Measurements from ENCODE around the gene CHST14. TPM values are rescaled to one million over a fixed set of nuclear protein-coding genes. Genes with fewer than 3 reads are reported as not detected.

The CHST14 gene
- total and polyA plus RNA-seq, 2 donors (not counting 1 experiment from before 2014, with no cell fraction given) = 7.4 to 18.8 TPM

DNA sequence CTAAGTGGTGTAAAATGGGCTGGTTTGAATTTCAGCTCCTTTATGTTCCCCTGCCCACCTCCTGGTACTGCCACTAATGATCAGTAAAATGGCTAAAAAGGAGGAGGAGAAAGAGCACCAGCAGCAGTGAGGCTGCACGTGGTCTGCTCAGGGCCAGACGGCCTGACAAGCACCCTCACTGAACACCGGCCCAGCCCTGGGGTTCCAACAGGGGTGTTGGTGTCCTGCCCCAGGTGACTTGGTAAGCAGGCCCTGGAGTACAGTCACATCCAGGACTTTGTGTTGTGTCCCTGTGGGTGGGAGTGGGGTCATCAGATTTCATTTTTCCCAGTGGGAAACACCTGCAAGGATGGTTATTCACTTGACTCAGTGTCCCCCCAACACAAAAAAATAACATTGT is 24.6 kb upstream of the CHST14 start:
- H3K36me3 ChIP-seq (ENCODE audit: control insufficient read depth, insufficient read depth, low read length) = no peaks in the 10 kb centered on the region
- H3K4me2 ChIP-seq (ENCODE audit: extremely low read depth, insufficient read depth, low read length) = no peak overlapping the region
- no peak for DNase-seq (ENCODE audit: low read depth in 2 of 2)
- peaks cover 8% of the 10 kb centered on the region for H3K4me1 ChIP-seq (ENCODE audit: control insufficient read depth, extremely low read depth, insufficient read depth, low read length)
- H3K9ac ChIP-seq (ENCODE audit: insufficient read depth, low read length) = no peak overlapping the region
- no peak overlapping the region for H3K4me3 ChIP-seq (replicated peaks in 1 of 4; ENCODE audit: control extremely low read depth in 1 of 4, insufficient read depth in 1 of 4, low read depth in 3 of 4, low read length in 4 of 4)
- H2AFZ ChIP-seq (ENCODE audit: low read length) = no peak overlapping the region
- no peak overlapping the region for H3K27ac ChIP-seq (ENCODE audit: insufficient read depth, low read length)
- H3K79me2 ChIP-seq (ENCODE audit: control insufficient read depth, insufficient read depth, low read length) = peaks cover 10% of the 10 kb centered on the region
- H3K27me3 ChIP-seq (ENCODE audit: control insufficient read depth, insufficient read depth, low read length) = no peaks in the 10 kb centered on the region
- TF ChIP-seq, protein P1, sequence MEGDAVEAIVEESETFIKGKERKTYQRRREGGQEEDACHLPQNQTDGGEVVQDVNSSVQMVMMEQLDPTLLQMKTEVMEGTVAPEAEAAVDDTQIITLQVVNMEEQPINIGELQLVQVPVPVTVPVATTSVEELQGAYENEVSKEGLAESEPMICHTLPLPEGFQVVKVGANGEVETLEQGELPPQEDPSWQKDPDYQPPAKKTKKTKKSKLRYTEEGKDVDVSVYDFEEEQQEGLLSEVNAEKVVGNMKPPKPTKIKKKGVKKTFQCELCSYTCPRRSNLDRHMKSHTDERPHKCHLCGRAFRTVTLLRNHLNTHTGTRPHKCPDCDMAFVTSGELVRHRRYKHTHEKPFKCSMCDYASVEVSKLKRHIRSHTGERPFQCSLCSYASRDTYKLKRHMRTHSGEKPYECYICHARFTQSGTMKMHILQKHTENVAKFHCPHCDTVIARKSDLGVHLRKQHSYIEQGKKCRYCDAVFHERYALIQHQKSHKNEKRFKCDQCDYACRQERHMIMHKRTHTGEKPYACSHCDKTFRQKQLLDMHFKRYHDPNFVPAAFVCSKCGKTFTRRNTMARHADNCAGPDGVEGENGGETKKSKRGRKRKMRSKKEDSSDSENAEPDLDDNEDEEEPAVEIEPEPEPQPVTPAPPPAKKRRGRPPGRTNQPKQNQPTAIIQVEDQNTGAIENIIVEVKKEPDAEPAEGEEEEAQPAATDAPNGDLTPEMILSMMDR (conservative IDR thresholded peaks at IDR 0.05 in 1 of 2, IDR thresholded peaks at IDR 0.05 in 1 of 2; ENCODE audit: low read depth in 1 of 2, low read length in 2 of 2) = no peak
- no peak for TF ChIP-seq EZH2 (IDR thresholded peaks at IDR 0.05; ENCODE audit: low read length, missing control alignments)
- H4K20me1 ChIP-seq (ENCODE audit: control insufficient read depth, extremely low read depth, insufficient read depth, low read length) = peaks cover 3% of the 10 kb centered on the region
- no peaks in the 10 kb centered on the region for H3K9me3 ChIP-seq (ENCODE audit: control insufficient read depth, insufficient read depth, low read depth, low read length)

GRCh38 chr15:40448354-40448753 is 22.4 kb upstream of the CHST14 start:
- Histone ChIP-seq H3K27me3 (ENCODE audit: control insufficient read depth, insufficient read depth, low read length) (no peaks in the 10 kb centered on the region), H3K79me2 (ENCODE audit: control insufficient read depth, insufficient read depth, low read length) (peaks cover 4% of the 10 kb centered on the region), H3K4me1 (ENCODE audit: control insufficient read depth, extremely low read depth, insufficient read depth, low read length) (peaks cover 8% of the 10 kb centered on the region), H3K4me2 (ENCODE audit: extremely low read depth, insufficient read depth, low read length) (no peak overlapping the region), H3K4me3 (replicated peaks in 1 of 4; ENCODE audit: control extremely low read depth in 1 of 4, insufficient read depth in 1 of 4, low read depth in 3 of 4, low read length in 4 of 4) (no peak overlapping the region), H3K9ac (ENCODE audit: insufficient read depth, low read length) (no peak overlapping the region), H3K9me3 (ENCODE audit: control insufficient read depth, insufficient read depth, low read depth, low read length) (no peaks in the 10 kb centered on the region), H4K20me1 (ENCODE audit: control insufficient read depth, extremely low read depth, insufficient read depth, low read length) (no peaks in the 10 kb centered on the region), H3K27ac (ENCODE audit: insufficient read depth, low read length) (no peak overlapping the region), H3K36me3 (ENCODE audit: control insufficient read depth, insufficient read depth, low read length) (no peaks in the 10 kb centered on the region), H2AFZ (ENCODE audit: low read length) (no peak overlapping the region)
- TF ChIP-seq EZH2 (IDR thresholded peaks at IDR 0.05; ENCODE audit: low read length, missing control alignments) = no peak
- TF ChIP-seq, protein P1 (conservative IDR thresholded peaks at IDR 0.05 in 1 of 2, IDR thresholded peaks at IDR 0.05 in 1 of 2; ENCODE audit: low read depth in 1 of 2, low read length in 2 of 2) = no peak
- DNase-seq (ENCODE audit: low read depth in 2 of 2) = no peak

GRCh38 chr15:40449275-40449674 is 21.5 kb upstream of the CHST14 start:
- TF ChIP-seq EZH2 (IDR thresholded peaks at IDR 0.05; ENCODE audit: low read length, missing control alignments) = no peak
- TF ChIP-seq, protein P1 (conservative IDR thresholded peaks at IDR 0.05 in 1 of 2, IDR thresholded peaks at IDR 0.05 in 1 of 2; ENCODE audit: low read depth in 1 of 2, low read length in 2 of 2) = no peak
- H3K4me3 ChIP-seq (replicated peaks in 1 of 4; ENCODE audit: control extremely low read depth in 1 of 4, insufficient read depth in 1 of 4, low read depth in 3 of 4, low read length in 4 of 4) = no peak overlapping the region
- H3K27ac ChIP-seq (ENCODE audit: insufficient read depth, low read length) = no peak overlapping the region
- no peaks in the 10 kb centered on the region for H3K9me3 ChIP-seq (ENCODE audit: control insufficient read depth, insufficient read depth, low read depth, low read length)
- no peaks in the 10 kb centered on the region for H3K36me3 ChIP-seq (ENCODE audit: control insufficient read depth, insufficient read depth, low read length)
- H3K9ac ChIP-seq (ENCODE audit: insufficient read depth, low read length) = no peak overlapping the region
- H3K27me3 ChIP-seq (ENCODE audit: control insufficient read depth, insufficient read depth, low read length) = no peaks in the 10 kb centered on the region
- H3K4me2 ChIP-seq (ENCODE audit: extremely low read depth, insufficient read depth, low read length) = no peak overlapping the region
- H3K4me1 ChIP-seq (ENCODE audit: control insufficient read depth, extremely low read depth, insufficient read depth, low read length) = peaks cover 8% of the 10 kb centered on the region
- peak in 1 of 2 donors; percentile 43 for DNase-seq (ENCODE audit: low read depth in 2 of 2)
- peaks cover 4% of the 10 kb centered on the region for H3K79me2 ChIP-seq (ENCODE audit: control insufficient read depth, insufficient read depth, low read length)
- no peak overlapping the region for H2AFZ ChIP-seq (ENCODE audit: low read length)
- H4K20me1 ChIP-seq (ENCODE audit: control insufficient read depth, extremely low read depth, insufficient read depth, low read length) = no peaks in the 10 kb centered on the region

All from fibroblast of lung (primary cell).